Fibroblast of the conjunctiva (primary cell): ENCODE data around the gene PNPLA5.
"Not testable (repeated sequence)": the region's sequence is repeated elsewhere in the genome, so short reads cannot be mapped to it uniquely, and the experiment has no call there.

Source experiments
- DNase-seq: peaks from one replicate; pipeline ENCODE4 v3.0.0-alpha.2; 2010; ENCODE audit warnings: low read depth

Gene PNPLA5

GRCh38 chr22:43881091-43882061 is 10.4 kb downstream of the PNPLA5 start:
- no peak for DNase-seq

GRCh38 chr22:43880541-43880991 is 11.2 kb downstream of the PNPLA5 start:
- DNase-seq: no peak

- no peak for DNase-seq
Measured at GRCh38 chr22:43879901-43880540, 11.8 kb downstream of the PNPLA5 start.

GRCh38 chr22:43878831-43879550 is 12.8 kb downstream of the PNPLA5 start:
- no peak for DNase-seq

- DNase-seq: no peak
Measured at GRCh38 chr22:43878079-43878795, 13.6 kb downstream of the PNPLA5 start.

- no peak for DNase-seq
Measured at GRCh38 chr22:43876866-43877509, 14.8 kb downstream of the PNPLA5 start.

- no peak for DNase-seq
Measured at GRCh38 chr22:43869799-43870198, 22.0 kb downstream of the PNPLA5 start.

- DNase-seq: not testable (repeated sequence)
Measured at GRCh38 chr22:43869001-43869400, 22.8 kb downstream of the PNPLA5 start.

- DNase-seq: peak; percentile 20
Measured at GRCh38 chr22:43867839-43868635, 23.8 kb downstream of the PNPLA5 start.

- no peak for DNase-seq
Measured at GRCh38 chr22:43862882-43863202, 29.0 kb downstream of the PNPLA5 start.

GRCh38 chr22:43862074-43862881 is 29.5 kb downstream of the PNPLA5 start, which contains the start of gene SULT4A1:
SULT4A1 (minus strand) TSS chr22:43862513; CDS start chr22:43862382, 131 bp downstream.
- DNase-seq: no peak

GRCh38 chr22:43861529-43861928 is 30.3 kb downstream of the PNPLA5 start:
- no peak for DNase-seq

- no peak for DNase-seq
Measured at GRCh38 chr22:43860831-43861230, 31.0 kb downstream of the PNPLA5 start.

GRCh38 chr22:43860126-43860525 is 31.7 kb downstream of the PNPLA5 start:
- no peak for DNase-seq

GRCh38 chr22:43859621-43860020 is 32.2 kb downstream of the PNPLA5 start:
- no peak for DNase-seq

GRCh38 chr22:43859176-43859575 is 32.6 kb downstream of the PNPLA5 start:
- no peak for DNase-seq

GRCh38 chr22:43858156-43858895 is 33.5 kb downstream of the PNPLA5 start:
- DNase-seq: no peak

GRCh38 chr22:43857367-43857766 is 34.4 kb downstream of the PNPLA5 start:
- no peak for DNase-seq

- no peak for DNase-seq
Measured at GRCh38 chr22:43855431-43855830, 36.4 kb downstream of the PNPLA5 start.
